GM19025 (cell line): ENCODE measurements around the gene CELF4.

Experiments used
- ATAC-seq: cut with Tn5 transposase; IDR thresholded peaks from one replicate; pipeline ENCODE4 v1.9.1; 2021; ENCODE audit warnings: mild to moderate bottlenecking, low read depth, moderate library complexity; ENCODE audit not compliant: unreplicated experiment

CELF4 gene

GRCh38 chr18:37425222-37425621, 140.4 kb downstream of the CELF4 start:
- no peak for ATAC-seq

GRCh38 chr18:37424507-37424906, 141.1 kb downstream of the CELF4 start:
- ATAC-seq: no peak

GRCh38 chr18:37422596-37422995, 143.0 kb downstream of the CELF4 start:
- no peak for ATAC-seq

GRCh38 chr18:37422116-37422515, 143.5 kb downstream of the CELF4 start:
- ATAC-seq: no peak

- ATAC-seq: no peak
Observed at GRCh38 chr18:37421341-37422077, 144.1 kb downstream of the CELF4 start.

- ATAC-seq: no peak
Observed at GRCh38 chr18:37420315-37420880, 145.2 kb downstream of the CELF4 start.

GRCh38 chr18:37419866-37420265, 145.7 kb downstream of the CELF4 start:
- ATAC-seq: no peak

GRCh38 chr18:37419315-37419714, 146.3 kb downstream of the CELF4 start:
- no peak for ATAC-seq

GRCh38 chr18:37414816-37415215, 150.8 kb downstream of the CELF4 start:
- ATAC-seq: no peak

- no peak for ATAC-seq
Observed at GRCh38 chr18:37412829-37413228, 152.8 kb downstream of the CELF4 start.

GRCh38 chr18:37412333-37412732, 153.3 kb downstream of the CELF4 start:
- ATAC-seq: no peak

GRCh38 chr18:37409878-37410277, 155.7 kb downstream of the CELF4 start:
- no peak for ATAC-seq

- no peak for ATAC-seq
Observed at GRCh38 chr18:37408676-37409265, 156.8 kb downstream of the CELF4 start.

- no peak for ATAC-seq
Observed at GRCh38 chr18:37407571-37407970, 158.0 kb downstream of the CELF4 start.

- no peak for ATAC-seq
Observed at GRCh38 chr18:37405772-37406171, 159.8 kb downstream of the CELF4 start.

- ATAC-seq: no peak
Observed at GRCh38 chr18:37405229-37405628, 160.4 kb downstream of the CELF4 start.

- no peak for ATAC-seq
Observed at GRCh38 chr18:37403788-37404187, 161.8 kb downstream of the CELF4 start.

GRCh38 chr18:37403100-37403781, 162.4 kb downstream of the CELF4 start:
- no peak for ATAC-seq

- no peak for ATAC-seq
Observed at GRCh38 chr18:37402735-37403099, 162.9 kb downstream of the CELF4 start.

GRCh38 chr18:37400802-37401201, 164.8 kb downstream of the CELF4 start:
- ATAC-seq: no peak

GRCh38 chr18:37398248-37398920, 167.2 kb downstream of the CELF4 start:
- ATAC-seq: no peak
